Neural progenitor cell (in vitro differentiated cells): ENCODE results near the gene VAMP2. TPM values are rescaled to one million over a fixed set of nuclear protein-coding genes. Genes with fewer than 3 reads are reported as not detected.
A peak's percentile ranks its signal among the peaks of the same experiment; 100 is the strongest.

Experiments used
- DNase-seq: peaks from one replicate; pipeline ENCODE4 v3.0.0-alpha.2; 2016; ENCODE audit warnings: low spot score
- H2AFZ ChIP-seq: fragments of 200-600 bp; sonication (generic); replicated peaks from 2 replicates; pipeline ENCODE4 v1.6.1; 2016; ENCODE audit warnings: antibody characterized with exemption
- H3F3A ChIP-seq: fragments of 200-600 bp; sonication (generic); 2 replicates; pipeline ENCODE4 v1.6.1; 2016; ENCODE audit warnings: antibody characterized with exemption, low read depth
- H3K27ac ChIP-seq: fragments of 200-600 bp; sonication (generic); 2 replicates; pipeline ENCODE4 v1.5.1; 2016; ENCODE audit warnings: mild to moderate bottlenecking
- H3K27me3 ChIP-seq: fragments of 200-600 bp; sonication (generic); 2 replicates; pipeline ENCODE4 v1.6.1; 2016; ENCODE audit warnings: mild to moderate bottlenecking, moderate library complexity
- H3K36me3 ChIP-seq: fragments of 200-600 bp; sonication (generic); 2 replicates; pipeline ENCODE4 v1.5.1; 2016
- H3K4me1 ChIP-seq: fragments of 200-600 bp; sonication (generic); 2 replicates; pipeline ENCODE4 v1.6.1; 2016; ENCODE audit warnings: mixed run types
- H3K4me2 ChIP-seq: fragments of 200-600 bp; sonication (generic); 2 replicates; pipeline ENCODE4 v1.6.1; 2016
- H3K4me3 ChIP-seq: fragments of 200-600 bp; sonication (generic); 2 replicates; pipeline ENCODE4 v1.5.1; 2016
- H3K79me2 ChIP-seq: fragments of 200-600 bp; sonication (generic); 2 replicates; pipeline ENCODE4 v1.6.1; 2016; ENCODE audit warnings: low read depth
- H3K9ac ChIP-seq: fragments of 200-600 bp; sonication (generic); 2 replicates; pipeline ENCODE4 v1.6.1; 2016
- H3K9me3 ChIP-seq: fragments of 200-600 bp; sonication (generic); 2 replicates; pipeline ENCODE4 v1.5.1; 2016; ENCODE audit warnings: low read depth
- H4K20me1 ChIP-seq: fragments of 200-600 bp; sonication (generic); 2 replicates; pipeline ENCODE4 v1.6.1; 2016; ENCODE audit warnings: low read depth
- H3K27ac Mint-ChIP-seq: 3 replicates; pipeline ENCODE4 v1.8.0; 2021; ENCODE audit warnings: mixed read lengths
- H3K27me3 Mint-ChIP-seq: 2 replicates; pipeline ENCODE4 v1.8.0; 2022; ENCODE audit warnings: low read depth, mild to moderate bottlenecking, inconsistent platforms, moderate library complexity, mixed read lengths; ENCODE audit not compliant: insufficient read depth
- H3K36me3 Mint-ChIP-seq: 3 replicates; pipeline ENCODE4 v1.8.0; 2021; ENCODE audit warnings: mixed read lengths
- H3K4me1 Mint-ChIP-seq: 3 replicates; pipeline ENCODE4 v1.8.0; 2021; ENCODE audit warnings: mixed read lengths
- H3K4me3 Mint-ChIP-seq: 3 replicates; pipeline ENCODE4 v1.8.0; 2021; ENCODE audit warnings: mild to moderate bottlenecking, moderate library complexity, mixed read lengths
- H3K9me3 Mint-ChIP-seq: 3 replicates; pipeline ENCODE4 v1.8.0; 2020; ENCODE audit warnings: mixed read lengths
- EZH2 ChIP-seq: fragments of 200-600 bp; sonication (generic); IDR thresholded peaks from 2 replicates; pipeline ENCODE4 v1.6.1; 2017; ENCODE audit warnings: antibody characterized with exemption, mild to moderate bottlenecking, moderate library complexity
- EZH2phosphoT487 ChIP-seq: fragments of 200-600 bp; sonication (generic); IDR thresholded peaks from 2 replicates; pipeline ENCODE4 v1.6.1; 2017; ENCODE audit warnings: antibody characterized with exemption
- total RNA-seq: library from RNA; depleted of rRNA; stranded (reverse); fragments of >200 nt; gene quantifications from 2 replicates; pipeline ENCODE4 v1.2.3, GENCODE V29; 2015; ENCODE audit warnings: low replicate concordance
- TF ChIP-seq, protein P1 (sequence below): fragments of 200-600 bp; sonication (generic); IDR thresholded peaks from 2 replicates; pipeline ENCODE4 v1.5.1; 2017; ENCODE audit warnings: antibody characterized with exemption, mild to moderate bottlenecking

Gene VAMP2
- total RNA-seq, 1 donor from 2014 or later: 11.7 TPM

DNA sequence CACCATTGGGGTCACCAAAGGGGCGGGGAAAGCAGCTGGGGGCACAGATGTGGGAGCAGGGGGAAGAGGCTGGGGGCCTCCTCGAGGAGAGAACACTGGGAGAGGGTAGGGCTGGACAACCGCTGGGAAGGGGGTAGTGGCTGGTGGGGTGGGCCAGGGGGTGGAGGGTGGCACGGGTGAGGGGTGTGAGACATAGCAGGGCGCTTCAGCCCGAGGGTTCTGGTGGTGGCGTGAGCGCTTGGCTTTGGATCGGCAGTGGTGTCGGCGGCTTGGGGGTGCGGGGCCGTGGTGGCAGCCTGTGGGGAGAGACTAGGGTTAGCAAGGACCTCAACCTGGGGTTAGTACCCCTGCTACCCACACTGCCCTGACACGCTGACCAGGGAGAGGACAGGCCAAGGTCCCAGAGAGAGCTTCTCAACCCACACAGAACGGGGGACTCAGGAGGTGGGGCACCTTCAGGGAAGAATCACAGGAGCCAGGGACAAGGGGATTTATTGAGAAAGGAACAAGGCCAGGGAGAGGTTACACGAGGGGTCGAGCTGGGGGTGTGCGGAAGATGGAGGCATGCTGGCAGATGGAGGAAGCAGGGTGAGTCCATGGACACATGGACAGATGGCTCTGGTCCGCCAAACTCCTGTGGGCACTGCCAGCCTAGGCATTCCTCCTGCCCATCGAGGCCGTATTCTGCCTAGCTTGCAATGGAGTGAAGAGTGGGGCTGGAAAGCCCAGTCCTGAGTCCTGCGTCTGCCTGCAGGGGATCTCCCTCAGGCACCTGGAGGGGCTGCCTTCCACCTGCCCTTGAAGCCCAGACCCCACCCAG is 19.0 kb downstream of the VAMP2 start:
- Histone ChIP-seq H3K27ac (no peak overlapping the region), H4K20me1 (peaks cover 7% of the 10 kb centered on the region), H3K4me1 (no peaks in the 10 kb centered on the region), H2AFZ (no peak overlapping the region), H3K4me3 (no peak overlapping the region), H3K27me3 (no peaks in the 10 kb centered on the region), H3K79me2 (no peaks in the 10 kb centered on the region), H3K9ac (no peak overlapping the region), H3K4me2 (no peak overlapping the region), H3K9me3 (no peaks in the 10 kb centered on the region), H3F3A (peaks cover 10% of the 10 kb centered on the region), H3K36me3 (no peaks in the 10 kb centered on the region)
- no peaks in the 10 kb centered on the region for H3K9me3 Mint-ChIP-seq
- peaks cover 24% of the 10 kb centered on the region for H3K36me3 Mint-ChIP-seq
- no peak for DNase-seq
- no peak overlapping the region for H3K27ac Mint-ChIP-seq
- peaks cover 5% of the 10 kb centered on the region for H3K27me3 Mint-ChIP-seq
- H3K4me3 Mint-ChIP-seq: no peak overlapping the region
- TF ChIP-seq EZH2 (no peak), EZH2phosphoT487 (no peak)
- TF ChIP-seq, protein P1, sequence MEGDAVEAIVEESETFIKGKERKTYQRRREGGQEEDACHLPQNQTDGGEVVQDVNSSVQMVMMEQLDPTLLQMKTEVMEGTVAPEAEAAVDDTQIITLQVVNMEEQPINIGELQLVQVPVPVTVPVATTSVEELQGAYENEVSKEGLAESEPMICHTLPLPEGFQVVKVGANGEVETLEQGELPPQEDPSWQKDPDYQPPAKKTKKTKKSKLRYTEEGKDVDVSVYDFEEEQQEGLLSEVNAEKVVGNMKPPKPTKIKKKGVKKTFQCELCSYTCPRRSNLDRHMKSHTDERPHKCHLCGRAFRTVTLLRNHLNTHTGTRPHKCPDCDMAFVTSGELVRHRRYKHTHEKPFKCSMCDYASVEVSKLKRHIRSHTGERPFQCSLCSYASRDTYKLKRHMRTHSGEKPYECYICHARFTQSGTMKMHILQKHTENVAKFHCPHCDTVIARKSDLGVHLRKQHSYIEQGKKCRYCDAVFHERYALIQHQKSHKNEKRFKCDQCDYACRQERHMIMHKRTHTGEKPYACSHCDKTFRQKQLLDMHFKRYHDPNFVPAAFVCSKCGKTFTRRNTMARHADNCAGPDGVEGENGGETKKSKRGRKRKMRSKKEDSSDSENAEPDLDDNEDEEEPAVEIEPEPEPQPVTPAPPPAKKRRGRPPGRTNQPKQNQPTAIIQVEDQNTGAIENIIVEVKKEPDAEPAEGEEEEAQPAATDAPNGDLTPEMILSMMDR: no peak
- H3K4me1 Mint-ChIP-seq: no peaks in the 10 kb centered on the region

- H3K4me3 ChIP-seq: no peak overlapping the region
- no peaks in the 10 kb centered on the region for H3K9me3 Mint-ChIP-seq
- no peaks in the 10 kb centered on the region for H3K4me1 Mint-ChIP-seq
- DNase-seq: no peak
- H3K4me1 ChIP-seq: no peaks in the 10 kb centered on the region
- no peak overlapping the region for H2AFZ ChIP-seq
- no peak overlapping the region for H3K27ac ChIP-seq
- H3K4me3 Mint-ChIP-seq: no peak overlapping the region
- H3K36me3 Mint-ChIP-seq: peaks cover 24% of the 10 kb centered on the region
- H3K27me3 Mint-ChIP-seq: peaks cover 5% of the 10 kb centered on the region
- TF ChIP-seq EZH2 (no peak), EZH2phosphoT487 (no peak)
- TF ChIP-seq, protein P1: no peak
- H4K20me1 ChIP-seq: peaks cover 7% of the 10 kb centered on the region
- no peaks in the 10 kb centered on the region for H3K79me2 ChIP-seq
- H3F3A ChIP-seq: peaks cover 18% of the 10 kb centered on the region
- H3K4me2 ChIP-seq: no peak overlapping the region
- no peak overlapping the region for H3K27ac Mint-ChIP-seq
- no peaks in the 10 kb centered on the region for H3K9me3 ChIP-seq
- no peak overlapping the region for H3K9ac ChIP-seq
- H3K36me3 ChIP-seq: no peaks in the 10 kb centered on the region
- no peaks in the 10 kb centered on the region for H3K27me3 ChIP-seq
Measured at GRCh38 chr17:8142887-8143580, 19.7 kb downstream of the VAMP2 start.

DNA sequence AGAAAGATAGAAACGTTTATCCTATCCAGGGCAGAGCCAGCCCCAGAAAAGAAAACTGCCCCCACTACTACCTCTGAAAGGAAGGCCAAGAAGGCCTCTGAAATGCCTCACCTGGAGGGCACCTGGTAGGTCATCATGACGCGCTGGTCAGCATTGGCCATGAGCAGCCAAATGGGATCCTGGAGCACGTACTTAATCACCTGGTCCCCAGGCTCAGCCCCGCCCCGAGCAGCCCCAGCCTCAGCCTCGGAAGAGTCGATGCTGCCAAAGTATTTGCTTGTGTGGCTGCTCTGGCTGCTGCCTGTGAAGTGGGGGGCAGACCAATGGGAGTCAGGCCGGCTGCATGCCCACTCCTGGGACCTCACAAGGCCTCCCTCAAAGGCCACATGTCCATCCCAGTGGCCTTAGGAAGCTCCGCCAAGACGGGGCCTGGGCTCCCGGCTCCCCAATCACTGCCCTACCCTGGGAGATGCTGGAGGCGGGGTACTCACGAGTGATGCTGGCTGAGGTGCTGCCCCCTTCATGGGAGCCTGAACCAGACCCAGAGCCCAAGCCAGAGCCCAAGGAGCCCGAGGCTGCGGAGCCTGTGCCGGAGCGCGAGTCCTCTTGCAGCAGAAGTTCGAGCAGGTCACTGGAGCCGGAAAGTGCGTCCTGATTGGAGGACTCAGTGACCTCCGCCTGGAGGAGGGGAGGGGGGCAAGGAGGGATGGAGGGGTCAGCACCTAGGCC is 20.4 kb downstream of the VAMP2 start:
- H3K27ac Mint-ChIP-seq: no peak overlapping the region
- no peaks in the 10 kb centered on the region for H3K9me3 ChIP-seq
- peaks cover 24% of the 10 kb centered on the region for H3K36me3 Mint-ChIP-seq
- H3K79me2 ChIP-seq: no peaks in the 10 kb centered on the region
- no peak overlapping the region for H2AFZ ChIP-seq
- H3K4me1 ChIP-seq: no peaks in the 10 kb centered on the region
- H3K4me3 Mint-ChIP-seq: peak overlapping the region; percentile 27
- no peaks in the 10 kb centered on the region for H3K9me3 Mint-ChIP-seq
- no peak overlapping the region for H3K27ac ChIP-seq
- no peak overlapping the region for H3K4me2 ChIP-seq
- H3K36me3 ChIP-seq: no peaks in the 10 kb centered on the region
- H3K4me3 ChIP-seq: no peak overlapping the region
- peaks cover 7% of the 10 kb centered on the region for H4K20me1 ChIP-seq
- no peak for DNase-seq
- no peak overlapping the region for H3K9ac ChIP-seq
- no peaks in the 10 kb centered on the region for H3K4me1 Mint-ChIP-seq
- H3K27me3 Mint-ChIP-seq: peaks cover 5% of the 10 kb centered on the region
- H3F3A ChIP-seq: peaks cover 25% of the 10 kb centered on the region
- peaks cover 5% of the 10 kb centered on the region for H3K27me3 ChIP-seq
- TF ChIP-seq, protein P1: no peak
- TF ChIP-seq EZH2: no peak
